Natural killer cell (primary cell): ENCODE results near the gene KRTAP2-2. TPM values are rescaled to one million over a fixed set of nuclear protein-coding genes. Genes with fewer than 3 reads are reported as not detected.
"Not testable (repeated sequence)": the region's sequence is repeated elsewhere in the genome, so short reads cannot be mapped to it uniquely, and the experiment has no call there.

Experiments used
- ATAC-seq, 3 donors: fragments of 150-1000 bp in 2 of 3; fragments of 200-7000 bp in 1 of 3; cut with Tn5 transposase; 1 replicate in 1 of 3; 2 replicates in 2 of 3; pipeline ENCODE4 v1.10.0; 2021; ENCODE audit warnings: mild to moderate bottlenecking in 2 of 3, moderate library complexity in 2 of 3
- DNase-seq, 2 donors: peaks; one replicate each; pipeline versions ENCODE4 v3.0.0 to v3.0.0-alpha.2; 2013 to 2021; ENCODE audit warnings: mixed read lengths in 1 of 2
- H3K27ac ChIP-seq: one replicate; pipeline ENCODE4 v1.5.1; 2013; ENCODE audit warnings: mild to moderate bottlenecking, low read length
- H3K27me3 ChIP-seq: one replicate; pipeline ENCODE4 v1.6.1; 2013; ENCODE audit warnings: low read length; ENCODE audit not compliant: control insufficient read depth, insufficient read depth
- H3K36me3 ChIP-seq: one replicate; pipeline ENCODE4 v1.6.1; 2013; ENCODE audit warnings: low read length; ENCODE audit not compliant: control insufficient read depth, insufficient read depth
- H3K4me1 ChIP-seq: one replicate; pipeline ENCODE4 v1.6.1; 2013; ENCODE audit warnings: low read length; ENCODE audit not compliant: control insufficient read depth, insufficient read depth
- H3K4me3 ChIP-seq: one replicate; pipeline ENCODE4 v1.5.1; 2013; ENCODE audit warnings: low read length
- H3K9me3 ChIP-seq: one replicate; pipeline ENCODE4 v1.6.1; 2013; ENCODE audit warnings: low read length; ENCODE audit not compliant: control insufficient read depth, insufficient read depth
- H3K27ac Mint-ChIP-seq, 2 donors: one replicate each; pipeline ENCODE4 v1.8.0; 2022; ENCODE audit warnings: mild to moderate bottlenecking in 2 of 2, mixed read lengths in 2 of 2, moderate library complexity in 1 of 2
- H3K27me3 Mint-ChIP-seq, 2 donors: one replicate each; pipeline ENCODE4 v1.8.0; 2022; ENCODE audit warnings: low read depth in 2 of 2, mixed read lengths in 2 of 2
- H3K36me3 Mint-ChIP-seq: one replicate; pipeline ENCODE4 v1.8.0; 2022; ENCODE audit warnings: mixed read lengths
- H3K4me1 Mint-ChIP-seq, 2 donors: one replicate each; pipeline ENCODE4 v1.8.0; 2022; ENCODE audit warnings: mixed read lengths in 2 of 2
- H3K4me3 Mint-ChIP-seq: one replicate; pipeline ENCODE4 v1.8.0; 2022; ENCODE audit warnings: mild to moderate bottlenecking, moderate library complexity, mixed read lengths
- H3K9me3 Mint-ChIP-seq, 2 donors: one replicate each; pipeline ENCODE4 v1.8.0; 2022; ENCODE audit warnings: mixed read lengths in 2 of 2
- WGBS: methylation state at CpG from one replicate; pipeline ENCODE4 v1.1.7; 2013; ENCODE audit warnings: missing lambda C conversion rate; ENCODE audit not compliant: insufficient coverage; 5-methylcytosine and 5-hydroxymethylcytosine counted together
- intact Hi-C: fragments of 100-400 bp; cut with micrococcal nuclease; formaldehyde crosslinking; loops from one replicate; pipeline ENCODE4 v1.14.2; 2022
- total RNA-seq, 4 donors: library from RNA; stranded (reverse); fragments of 120-200 nt in 1 of 4; gene quantifications; one replicate each; pipeline versions ENCODE4 v1.2.3 to v1.2.4, GENCODE V29; 2013 to 2022
- TF ChIP-seq, protein P1 (sequence below): fragments of 200-600 bp; IDR thresholded peaks from one replicate; pipeline ENCODE4 v1.8.0; 2022; ENCODE audit warnings: antibody characterized with exemption

KRTAP2-2 gene
- total RNA-seq, 3 donors from 2014 or later (not counting 1 experiment from before 2014, with no cell fraction given) = not detected

DNA sequence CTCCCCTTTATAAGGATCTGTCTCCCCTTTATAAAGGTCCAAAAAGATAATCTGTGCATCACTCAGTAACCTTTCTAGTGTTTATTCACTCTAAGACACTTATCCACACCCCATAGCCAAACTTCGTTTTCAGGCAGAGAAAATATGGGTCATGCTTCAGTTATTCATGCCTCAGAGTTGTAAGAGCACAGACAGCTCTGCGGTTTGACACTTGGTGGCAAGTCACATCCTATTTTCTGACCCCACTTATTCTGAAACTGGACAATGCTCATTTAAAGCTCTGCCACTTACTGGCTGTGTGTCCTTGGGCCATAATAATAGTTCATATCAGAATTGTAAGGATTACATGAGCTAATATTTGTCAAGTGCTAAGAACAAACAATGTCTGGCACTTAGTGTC, 5.9 kb downstream of the KRTAP2-2 start:
- Histone ChIP-seq H3K27ac (no peak overlapping the region), H3K4me3 (no peak overlapping the region), H3K4me1 (no peaks in the 10 kb centered on the region), H3K36me3 (no peaks in the 10 kb centered on the region), H3K9me3 (no peaks in the 10 kb centered on the region), H3K27me3 (no peaks in the 10 kb centered on the region)
- no peak overlapping the region for H3K27ac Mint-ChIP-seq
- H3K4me1 Mint-ChIP-seq = no peaks in the 10 kb centered on the region
- DNase-seq = no peak
- TF ChIP-seq, protein P1, sequence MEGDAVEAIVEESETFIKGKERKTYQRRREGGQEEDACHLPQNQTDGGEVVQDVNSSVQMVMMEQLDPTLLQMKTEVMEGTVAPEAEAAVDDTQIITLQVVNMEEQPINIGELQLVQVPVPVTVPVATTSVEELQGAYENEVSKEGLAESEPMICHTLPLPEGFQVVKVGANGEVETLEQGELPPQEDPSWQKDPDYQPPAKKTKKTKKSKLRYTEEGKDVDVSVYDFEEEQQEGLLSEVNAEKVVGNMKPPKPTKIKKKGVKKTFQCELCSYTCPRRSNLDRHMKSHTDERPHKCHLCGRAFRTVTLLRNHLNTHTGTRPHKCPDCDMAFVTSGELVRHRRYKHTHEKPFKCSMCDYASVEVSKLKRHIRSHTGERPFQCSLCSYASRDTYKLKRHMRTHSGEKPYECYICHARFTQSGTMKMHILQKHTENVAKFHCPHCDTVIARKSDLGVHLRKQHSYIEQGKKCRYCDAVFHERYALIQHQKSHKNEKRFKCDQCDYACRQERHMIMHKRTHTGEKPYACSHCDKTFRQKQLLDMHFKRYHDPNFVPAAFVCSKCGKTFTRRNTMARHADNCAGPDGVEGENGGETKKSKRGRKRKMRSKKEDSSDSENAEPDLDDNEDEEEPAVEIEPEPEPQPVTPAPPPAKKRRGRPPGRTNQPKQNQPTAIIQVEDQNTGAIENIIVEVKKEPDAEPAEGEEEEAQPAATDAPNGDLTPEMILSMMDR = no peak
- no peaks in the 10 kb centered on the region for H3K9me3 Mint-ChIP-seq
- peaks cover 26 to 44% of the 10 kb centered on the region in 2 donors for H3K27me3 Mint-ChIP-seq
- ATAC-seq = no peak
- WGBS = 31% methylated on average over 2 of the region's 2 CpGs
- no peaks in the 10 kb centered on the region for H3K36me3 Mint-ChIP-seq
- H3K4me3 Mint-ChIP-seq = no peak overlapping the region
- intact Hi-C loops = no loop called here

DNA sequence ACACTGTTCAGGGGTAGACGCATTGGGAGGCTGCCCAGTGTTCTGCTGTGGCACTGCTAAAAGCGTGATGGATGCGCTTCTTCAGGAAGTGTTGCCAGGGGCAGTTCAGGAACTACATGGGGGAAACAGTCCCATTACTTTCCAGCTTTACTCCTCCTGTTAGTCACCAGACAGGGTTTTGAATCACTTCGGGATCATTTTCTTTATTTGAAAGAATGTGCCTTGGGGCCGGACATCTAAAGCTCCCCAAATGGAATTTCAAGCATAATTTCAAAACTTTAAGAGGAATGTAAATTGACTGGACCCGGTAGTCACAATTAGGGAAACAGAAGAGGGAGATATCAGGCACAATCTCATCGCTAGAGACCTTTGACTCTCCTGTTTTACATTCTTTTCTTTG, 6.6 kb downstream of the KRTAP2-2 start:
- TF ChIP-seq, protein P1 = no peak
- Histone ChIP-seq H3K27ac (no peak overlapping the region), H3K27me3 (no peaks in the 10 kb centered on the region), H3K36me3 (no peaks in the 10 kb centered on the region), H3K9me3 (no peaks in the 10 kb centered on the region), H3K4me1 (no peaks in the 10 kb centered on the region), H3K4me3 (no peak overlapping the region)
- Mint-ChIP-seq H3K27me3 (peaks cover 22 to 38% of the 10 kb centered on the region in 2 donors), H3K9me3 (no peaks in the 10 kb centered on the region), H3K27ac (no peak overlapping the region), H3K36me3 (no peaks in the 10 kb centered on the region), H3K4me1 (no peaks in the 10 kb centered on the region), H3K4me3 (no peak overlapping the region)
- intact Hi-C loops = no loop called here
- 90% methylated on average over 7 of the region's 7 CpGs for WGBS
- ATAC-seq (no peak), DNase-seq (no peak)

DNA sequence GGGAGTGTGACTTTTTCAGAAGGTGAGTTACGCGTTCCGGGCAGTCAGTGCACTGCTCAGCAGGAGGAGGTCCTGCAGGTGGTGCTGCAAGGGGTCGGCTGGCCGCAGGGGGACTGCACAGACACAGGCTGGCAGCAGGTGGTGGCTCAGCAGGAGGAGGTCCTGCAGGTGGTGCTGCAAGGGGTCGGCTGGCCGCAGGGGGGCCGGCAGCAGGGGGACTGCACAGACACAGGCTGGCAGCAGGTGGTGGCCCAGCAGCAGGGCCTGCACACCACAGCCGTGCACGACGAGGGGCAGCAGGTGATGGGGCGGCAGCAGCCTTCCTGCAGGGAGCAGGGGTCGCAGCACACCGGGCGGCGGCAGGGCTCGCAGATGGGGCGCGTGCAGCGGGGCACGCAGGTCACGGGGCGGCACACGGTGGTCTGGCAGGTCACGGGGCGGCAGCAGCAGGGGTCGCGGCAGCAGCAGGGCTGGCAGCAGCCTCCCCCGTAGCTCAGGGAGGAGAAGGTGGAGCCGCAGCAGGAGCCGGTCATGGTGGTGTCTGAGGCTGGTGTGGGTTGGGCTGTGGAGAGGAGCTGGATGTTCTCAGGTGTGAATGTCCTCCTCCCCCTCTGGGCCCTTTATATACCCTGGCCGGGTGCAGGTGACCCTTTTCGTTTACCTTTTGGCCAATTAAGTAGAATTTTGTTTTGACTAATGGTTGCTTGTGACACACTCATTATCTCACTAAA, 8.1 kb downstream of the KRTAP2-2 start, which contains the start of gene KRTAP2-1:
Gene KRTAP2-1 (minus strand): TSS at position 582 of the 731 bp plus-strand sequence. CDS start 49 bp downstream, at position 533.
- DNase-seq, H3K9me3 Mint-ChIP-seq, intact Hi-C loops, H3K27me3 ChIP-seq, H3K27ac Mint-ChIP-seq, H3K9me3 ChIP-seq, H3K4me3 ChIP-seq, H3K4me3 Mint-ChIP-seq, H3K27ac ChIP-seq, H3K36me3 Mint-ChIP-seq, H3K4me1 Mint-ChIP-seq, H3K36me3 ChIP-seq, ATAC-seq, H3K4me1 ChIP-seq: not testable (repeated sequence)
- 82% methylated on average over 9 of the region's 33 CpGs for WGBS
- peaks cover 22 to 45% of the 10 kb centered on the region in 2 donors for H3K27me3 Mint-ChIP-seq

DNA sequence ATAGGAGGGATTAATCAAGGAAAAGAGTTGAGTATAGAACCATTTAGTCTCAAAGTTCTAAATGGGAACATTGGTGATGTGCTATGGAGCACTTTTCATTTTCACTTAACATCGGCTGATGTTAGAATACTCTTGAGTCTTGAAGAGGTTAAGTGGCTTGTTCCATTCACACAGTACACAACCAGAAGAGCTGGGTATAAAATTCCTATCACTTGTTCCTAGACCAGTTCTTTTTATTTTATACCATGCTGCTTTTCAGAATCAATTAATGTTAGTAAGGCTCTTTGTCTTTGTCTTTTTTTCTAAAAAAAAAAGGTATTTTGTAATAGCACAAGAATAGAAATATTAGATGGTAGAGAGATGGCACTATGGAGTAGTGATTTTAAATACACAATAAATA, 12.1 kb downstream of the KRTAP2-2 start:
- Mint-ChIP-seq H3K4me1 (no peaks in the 10 kb centered on the region), H3K4me3 (no peak overlapping the region), H3K27ac (no peak overlapping the region), H3K9me3 (no peaks in the 10 kb centered on the region), H3K27me3 (peaks cover 19 to 34% of the 10 kb centered on the region in 2 donors), H3K36me3 (no peaks in the 10 kb centered on the region)
- WGBS = no CpG with 5 or more reads among the region's 1 CpG
- ATAC-seq = no peak
- DNase-seq = no peak
- no peaks in the 10 kb centered on the region for H3K9me3 ChIP-seq
- H3K36me3 ChIP-seq = no peaks in the 10 kb centered on the region
- H3K4me3 ChIP-seq = no peak overlapping the region
- H3K27me3 ChIP-seq = peaks cover 4% of the 10 kb centered on the region
- no peak overlapping the region for H3K27ac ChIP-seq
- no peaks in the 10 kb centered on the region for H3K4me1 ChIP-seq
- intact Hi-C loops = no loop called here
- TF ChIP-seq, protein P1 = no peak

DNA sequence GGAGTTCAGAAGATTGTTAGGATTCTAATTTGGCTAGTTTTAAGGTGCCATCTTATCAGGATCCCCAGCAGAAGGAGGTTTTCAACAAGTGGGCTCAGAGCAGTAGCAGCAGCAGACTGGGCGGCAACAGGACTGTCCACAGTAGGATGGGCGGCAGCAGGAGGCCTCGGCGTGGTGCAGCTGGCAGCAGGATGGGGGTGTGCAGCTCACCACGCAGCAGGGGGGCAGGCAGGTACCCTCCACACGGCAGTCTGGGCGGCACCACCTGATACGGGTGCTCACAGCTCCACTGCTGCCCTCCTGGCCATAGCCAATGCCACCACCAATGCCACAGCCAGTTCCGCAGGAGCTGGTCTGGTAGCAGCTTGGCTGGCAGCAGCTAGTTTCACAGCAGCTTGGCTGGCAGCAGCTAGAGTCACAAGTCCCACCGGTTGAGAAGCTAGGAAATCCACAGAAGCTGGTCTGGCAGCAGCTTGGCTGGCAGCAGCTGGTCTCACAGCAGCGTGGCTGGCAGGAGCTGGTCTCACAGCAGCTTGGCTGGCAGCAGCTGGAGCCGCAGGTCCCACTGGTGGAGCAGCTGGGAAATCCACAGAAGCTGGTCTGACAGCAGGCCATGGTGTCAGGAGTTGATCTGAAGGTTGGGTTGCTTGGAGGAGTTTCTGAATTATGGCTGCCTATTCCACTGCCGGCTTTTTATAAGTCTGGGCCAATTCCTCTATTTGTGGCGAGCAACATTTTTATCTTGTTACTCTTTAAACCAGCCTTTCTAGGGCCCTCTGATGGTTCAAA, 14.1 kb downstream of the KRTAP2-2 start, which contains the start of gene KRTAP1-1:
Gene KRTAP1-1 (minus strand): TSS at position 668 of the 789 bp plus-strand sequence. CDS start 53 bp downstream, at position 615.
- peaks cover 11 to 34% of the 10 kb centered on the region in 2 donors for H3K27me3 Mint-ChIP-seq
- intact Hi-C loops, H3K4me1 Mint-ChIP-seq: not testable (repeated sequence)

More for the DNA sequence above, 14.1 kb downstream of the KRTAP2-2 start, which contains the start of gene KRTAP1-1:
- not testable (repeated sequence) for H3K36me3 Mint-ChIP-seq, DNase-seq, H3K27ac ChIP-seq, ATAC-seq, H3K4me3 Mint-ChIP-seq, H3K27ac Mint-ChIP-seq, H3K4me1 ChIP-seq, H3K9me3 ChIP-seq, H3K36me3 ChIP-seq, H3K27me3 ChIP-seq, H3K9me3 Mint-ChIP-seq, H3K4me3 ChIP-seq
- WGBS = 82% methylated on average over 14 of the region's 14 CpGs
